Panc1 (cell line): Measurements from ENCODE around the gene NEK6. TPM values are rescaled to one million over a fixed set of nuclear protein-coding genes. Genes with fewer than 3 reads are reported as not detected.

Experiments used
- ATAC-seq: fragments of 200-7000 bp; cut with Tn5 transposase; 2 replicates; pipeline ENCODE4 v1.9.1; 2020; ENCODE audit warnings: mild to moderate bottlenecking, moderate library complexity
- BruUV-seq: library from RNA; stranded (reverse); fragments of 400-500 nt; replicated peaks from 2 replicates; lab custom pipeline; 2021; lab: Mats Ljungman, UMichigan
- CTCF ChIA-PET: fragments of 300-600 bp; sonication (Branson Sonifier 250); formaldehyde crosslinking; loops from one replicate; lab custom pipeline; 2022; ENCODE audit warnings: antibody characterized with exemption; lab: Charles Lee
- POLR2A ChIA-PET: fragments of 300-600 bp; sonication (Branson Sonifier 250); formaldehyde crosslinking; loops from one replicate; lab custom pipeline; 2022; ENCODE audit warnings: antibody characterized with exemption; lab: Charles Lee
- DNase-seq: peaks from one replicate; pipeline ENCODE4 v3.0.0-alpha.2; 2010; ENCODE audit warnings: low read depth, low spot score
- H3K27ac ChIP-seq: 2 replicates; pipeline ENCODE4 v1.5.1; 2011; ENCODE audit warnings: mild to moderate bottlenecking, low read length, inconsistent platforms
- H3K27me3 ChIP-seq: fragments of 200-500 bp; sonication (Bioruptor generic); 2 replicates; pipeline ENCODE4 v1.6.0; 2014; ENCODE audit warnings: low read length, inconsistent platforms; ENCODE audit not compliant: control insufficient read depth, insufficient read depth
- H3K36me3 ChIP-seq: fragments of 200-500 bp; sonication (Bioruptor generic); 2 replicates; pipeline ENCODE4 v1.5.1; 2014; ENCODE audit warnings: inconsistent platforms, mild to moderate bottlenecking, low read length, moderate library complexity; ENCODE audit not compliant: control insufficient read depth, insufficient read depth
- H3K4me1 ChIP-seq: 2 replicates; pipeline ENCODE4 v1.5.1; 2011; ENCODE audit warnings: inconsistent platforms, mild to moderate bottlenecking, low read length, moderate library complexity; ENCODE audit not compliant: control insufficient read depth, insufficient read depth
- H3K4me3 ChIP-seq, 2 experiments: 2 replicates each; pipeline ENCODE4 v1.5.1; 2011 to 2012; ENCODE audit warnings: low read depth in 2 of 2, low read length in 2 of 2, mild to moderate bottlenecking in 2 of 2, inconsistent platforms in 1 of 2, moderate library complexity in 1 of 2
- H3K9me3 ChIP-seq: fragments of 200-500 bp; sonication (Bioruptor generic); 2 replicates; pipeline ENCODE4 v1.5.1; 2014; ENCODE audit warnings: low read depth, mild to moderate bottlenecking, inconsistent platforms, low read length, moderate library complexity; ENCODE audit not compliant: control insufficient read depth, insufficient read depth
- CTCF ChIP-seq: fragments of 450-650 bp; IDR thresholded peaks from 2 replicates; pipeline ENCODE4 v1.5.1; 2017; ENCODE audit warnings: mild to moderate bottlenecking
- POLR2AphosphoS5 ChIP-seq: IDR thresholded peaks from 2 replicates; pipeline ENCODE4 v1.6.1; 2012; ENCODE audit warnings: mild to moderate bottlenecking, low read depth, low read length, moderate library complexity
- SIN3A ChIP-seq: IDR thresholded peaks from 2 replicates; pipeline ENCODE4 v1.6.1; 2012; ENCODE audit warnings: low read depth, mild to moderate bottlenecking, low read length, moderate library complexity, borderline replicate concordance; ENCODE audit not compliant: insufficient read depth
- TCF7L2 ChIP-seq: IDR thresholded peaks from 2 replicates; pipeline ENCODE4 v1.6.1; 2011; ENCODE audit warnings: mild to moderate bottlenecking, low read depth, low read length, inconsistent platforms
- in situ Hi-C: cut with HindIII; loops from 2 replicates; pipeline ENCODE4 v1.10.0; 2016; ENCODE audit warnings: low sequenced_read_pairs, low pct_unique_long_range_greater_than_20kb
- intact Hi-C: fragments of 100-400 bp; cut with micrococcal nuclease; formaldehyde crosslinking; loops from one replicate; pipeline ENCODE4 v1.10.0; 2022; ENCODE audit not compliant: unreplicated experiment
- total RNA-seq: library from RNA; stranded (reverse); gene quantifications from one replicate; pipeline ENCODE4 v1.2.1, GENCODE V29; 2021; ENCODE audit not compliant: unreplicated experiment
- TF ChIP-seq, protein P1 (sequence below), 2 experiments: IDR thresholded peaks; 2 replicates each; pipeline ENCODE4 v1.6.1; 2011 to 2012; ENCODE audit warnings: low read depth in 2 of 2, control low read depth in 1 of 2, low read length in 1 of 2, mild to moderate bottlenecking in 1 of 2, moderate library complexity in 1 of 2; ENCODE audit not compliant: insufficient read depth in 1 of 2

Gene NEK6
- total RNA-seq, 1 experiment from 2014 or later, result 56.3 TPM

DNA sequence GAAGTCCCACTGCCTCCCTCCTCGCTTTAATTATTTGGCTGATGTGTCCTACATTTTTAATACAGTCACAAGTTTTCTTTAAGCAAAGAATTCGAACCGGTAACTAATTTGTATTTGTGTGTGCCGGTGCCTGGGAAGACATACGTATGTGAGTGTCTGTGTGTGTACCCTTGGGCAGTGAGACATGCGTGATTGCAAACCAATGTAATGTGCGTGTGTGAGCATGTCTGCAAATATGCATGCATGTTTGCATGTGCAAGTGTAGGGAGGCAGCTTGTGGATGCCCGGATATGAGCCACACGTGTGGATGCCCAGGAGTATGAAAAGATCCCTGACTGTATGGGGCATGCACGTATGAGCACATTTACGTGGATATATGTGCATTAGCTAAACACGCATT, 44.4 kb upstream of the NEK6 start:
- ChIA-PET CTCF (interaction anchor here (0.8 kb wide), 1 partner anchor 8 kb away, joined by 3 read pairs; no protein-coding TSS in a partner anchor), POLR2A (no interaction called here)
- Histone ChIP-seq H3K4me1 (peaks cover 8% of the 10 kb centered on the region), H3K36me3 (no peaks in the 10 kb centered on the region), H3K27me3 (no peaks in the 10 kb centered on the region), H3K4me3 (no peak overlapping the region), H3K9me3 (no peaks in the 10 kb centered on the region), H3K27ac (no peak overlapping the region)
- in situ Hi-C loops, result no loop called here
- no TSS peak for BruUV-seq
- TF ChIP-seq, protein P1, sequence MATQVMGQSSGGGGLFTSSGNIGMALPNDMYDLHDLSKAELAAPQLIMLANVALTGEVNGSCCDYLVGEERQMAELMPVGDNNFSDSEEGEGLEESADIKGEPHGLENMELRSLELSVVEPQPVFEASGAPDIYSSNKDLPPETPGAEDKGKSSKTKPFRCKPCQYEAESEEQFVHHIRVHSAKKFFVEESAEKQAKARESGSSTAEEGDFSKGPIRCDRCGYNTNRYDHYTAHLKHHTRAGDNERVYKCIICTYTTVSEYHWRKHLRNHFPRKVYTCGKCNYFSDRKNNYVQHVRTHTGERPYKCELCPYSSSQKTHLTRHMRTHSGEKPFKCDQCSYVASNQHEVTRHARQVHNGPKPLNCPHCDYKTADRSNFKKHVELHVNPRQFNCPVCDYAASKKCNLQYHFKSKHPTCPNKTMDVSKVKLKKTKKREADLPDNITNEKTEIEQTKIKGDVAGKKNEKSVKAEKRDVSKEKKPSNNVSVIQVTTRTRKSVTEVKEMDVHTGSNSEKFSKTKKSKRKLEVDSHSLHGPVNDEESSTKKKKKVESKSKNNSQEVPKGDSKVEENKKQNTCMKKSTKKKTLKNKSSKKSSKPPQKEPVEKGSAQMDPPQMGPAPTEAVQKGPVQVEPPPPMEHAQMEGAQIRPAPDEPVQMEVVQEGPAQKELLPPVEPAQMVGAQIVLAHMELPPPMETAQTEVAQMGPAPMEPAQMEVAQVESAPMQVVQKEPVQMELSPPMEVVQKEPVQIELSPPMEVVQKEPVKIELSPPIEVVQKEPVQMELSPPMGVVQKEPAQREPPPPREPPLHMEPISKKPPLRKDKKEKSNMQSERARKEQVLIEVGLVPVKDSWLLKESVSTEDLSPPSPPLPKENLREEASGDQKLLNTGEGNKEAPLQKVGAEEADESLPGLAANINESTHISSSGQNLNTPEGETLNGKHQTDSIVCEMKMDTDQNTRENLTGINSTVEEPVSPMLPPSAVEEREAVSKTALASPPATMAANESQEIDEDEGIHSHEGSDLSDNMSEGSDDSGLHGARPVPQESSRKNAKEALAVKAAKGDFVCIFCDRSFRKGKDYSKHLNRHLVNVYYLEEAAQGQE (IDR thresholded peaks at IDR 0.05; ENCODE audit: insufficient read depth in 1 of 2, low read depth in 2 of 2, low read length in 1 of 2), result no peak
- TF ChIP-seq SIN3A (no peak), TCF7L2 (no peak), CTCF (no peak), POLR2AphosphoS5 (no peak)
- intact Hi-C loops, result no loop called here
- ATAC-seq (no peak), DNase-seq (no peak)

DNA sequence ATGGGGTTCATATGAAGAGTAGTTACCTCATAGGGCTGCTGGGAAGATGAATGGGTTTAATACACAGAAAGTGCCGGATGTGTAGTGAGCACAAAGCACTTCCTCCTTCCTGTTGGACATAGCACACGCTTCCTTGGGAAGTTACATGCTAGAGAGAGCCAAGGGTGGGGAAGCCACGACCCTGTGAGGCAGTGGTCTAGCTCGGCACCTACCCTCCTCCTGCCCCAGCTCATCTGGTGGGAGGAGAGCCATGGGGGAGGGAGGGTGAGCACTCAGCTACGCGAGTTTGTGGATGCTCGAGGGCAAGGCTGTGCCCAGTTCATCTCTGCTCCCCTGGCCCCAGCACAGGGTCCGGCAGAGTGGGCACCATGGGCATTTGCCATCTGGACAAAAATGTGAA, 43.6 kb upstream of the NEK6 start:
- no peak for DNase-seq
- no peak overlapping the region for H3K27ac ChIP-seq
- TF ChIP-seq TCF7L2 (no peak), CTCF (no peak), POLR2AphosphoS5 (no peak), SIN3A (no peak)
- TF ChIP-seq, protein P1 (IDR thresholded peaks at IDR 0.05; ENCODE audit: insufficient read depth in 1 of 2, low read depth in 2 of 2, low read length in 1 of 2), result no peak
- no peak for ATAC-seq
- H3K36me3 ChIP-seq, result no peaks in the 10 kb centered on the region
- intact Hi-C loops (no loop called here), in situ Hi-C loops (no loop called here)
- H3K27me3 ChIP-seq, result no peaks in the 10 kb centered on the region
- no peak overlapping the region for H3K4me3 ChIP-seq
- H3K4me1 ChIP-seq, result peaks cover 12% of the 10 kb centered on the region
- no TSS peak for BruUV-seq
- ChIA-PET POLR2A (no interaction called here), CTCF (no interaction called here)
- no peaks in the 10 kb centered on the region for H3K9me3 ChIP-seq
